Skeletal muscle tissue (tissue), 4 donors: ENCODE data around the gene GCSAML. TPM values are rescaled to one million over a fixed set of nuclear protein-coding genes. Genes with fewer than 3 reads are reported as not detected.
"Not testable (repeated sequence)": the region's sequence is repeated elsewhere in the genome, so short reads cannot be mapped to it uniquely, and the experiment has no call there.

Experiments
- H3K27ac ChIP-seq: one replicate; pipeline ENCODE4 v1.7.0; 2013; ENCODE audit warnings: mild to moderate bottlenecking, low read depth, low read length, inconsistent platforms
- H3K27me3 ChIP-seq, 3 donors: one replicate each; pipeline ENCODE4 v1.7.0; 2013; ENCODE audit warnings: low read length in 3 of 3; ENCODE audit not compliant: control insufficient read depth in 3 of 3, insufficient read depth in 3 of 3
- H3K36me3 ChIP-seq, 3 donors: one replicate each; pipeline ENCODE4 v1.7.0; 2013; ENCODE audit warnings: low read length in 3 of 3; ENCODE audit not compliant: control insufficient read depth in 3 of 3, insufficient read depth in 3 of 3
- H3K4me1 ChIP-seq, 3 donors: one replicate each; pipeline ENCODE4 v1.7.0; 2013; ENCODE audit warnings: low read length in 3 of 3, mild to moderate bottlenecking in 3 of 3; ENCODE audit not compliant: control insufficient read depth in 3 of 3, insufficient read depth in 3 of 3
- H3K4me3 ChIP-seq, 3 donors: one replicate each; pipeline ENCODE4 v1.7.0; 2013; ENCODE audit warnings: low read length in 3 of 3
- H3K9ac ChIP-seq, 3 donors: one replicate each; pipeline ENCODE4 v1.7.0; 2013; ENCODE audit warnings: low read length in 3 of 3, mild to moderate bottlenecking in 3 of 3, moderate library complexity in 2 of 3, low read depth in 1 of 3
- H3K9me3 ChIP-seq, 3 donors: one replicate each; pipeline ENCODE4 v1.7.0; 2013; ENCODE audit warnings: low read length in 3 of 3; ENCODE audit not compliant: control insufficient read depth in 3 of 3
- total RNA-seq: library from RNA; depleted of rRNA; stranded (reverse); fragments of >200 nt; gene quantifications from one replicate; pipeline ENCODE4 v1.2.3, GENCODE V29; 2014
- donor health status: Osteomylitis.

The GCSAML gene
- total RNA-seq: 0.52 TPM

DNA sequence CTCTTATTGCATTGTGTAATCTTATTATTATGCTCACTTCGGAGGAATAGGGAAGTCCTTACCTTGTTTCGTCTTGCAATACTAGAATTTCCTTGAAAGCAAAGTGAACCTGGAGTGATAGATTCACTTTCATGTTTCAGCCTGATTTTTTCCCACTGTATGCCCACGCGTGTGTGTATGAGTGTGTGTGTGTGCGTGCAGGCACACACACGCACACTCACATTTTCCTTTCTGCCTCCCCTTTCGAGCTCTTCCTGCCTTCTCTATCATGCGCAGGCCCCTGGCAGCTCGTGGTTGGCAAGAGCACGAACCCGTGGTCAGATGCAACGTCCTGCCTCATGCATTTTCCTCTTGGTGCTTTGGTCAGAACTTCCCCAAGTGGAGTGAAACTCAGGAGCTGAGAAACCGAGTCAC is at the start of gene GCSAML:
Gene GCSAML (plus strand): TSS at position 366 of the 414 bp plus-strand sequence. CDS start 58 bp downstream, outside the sequence.
- peaks cover 0 to 4% (median 0%) of the 10 kb centered on the region in 3 donors for H3K9me3 ChIP-seq
- no peak within 1 kb of the TSS for H3K4me3 ChIP-seq
- no peaks in the 10 kb centered on the region for H3K36me3 ChIP-seq
- no peak within 1 kb of the TSS for H3K27ac ChIP-seq
- H3K9ac ChIP-seq: no peak within 1 kb of the TSS
- peaks cover 0 to 3% (median 0%) of the 10 kb centered on the region in 3 donors for H3K27me3 ChIP-seq
- no peaks in the 10 kb centered on the region for H3K4me1 ChIP-seq

DNA sequence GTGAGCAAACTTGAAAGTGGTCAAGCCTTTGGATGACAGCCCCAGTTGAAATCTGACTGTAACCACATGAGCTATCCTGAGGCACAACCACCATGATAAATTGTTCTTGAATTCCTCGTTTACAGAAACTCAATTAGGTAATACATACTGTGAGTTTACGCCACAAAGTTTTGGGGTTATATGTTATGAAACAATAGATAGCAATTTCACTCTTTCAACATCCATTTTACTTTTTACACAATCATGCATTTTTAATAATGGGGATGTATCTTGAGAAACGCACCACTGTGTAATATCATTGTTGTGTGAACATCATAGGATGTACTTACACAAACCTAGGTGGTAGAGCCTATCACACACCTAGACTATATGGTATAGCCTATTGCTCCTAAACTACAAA is 48.1 kb upstream of the GCSAML start:
- Histone ChIP-seq H3K27me3 (no peaks in the 10 kb centered on the region), H3K4me3 (no peak overlapping the region), H3K9ac (no peak overlapping the region), H3K9me3 (no peaks in the 10 kb centered on the region), H3K27ac (no peak overlapping the region), H3K36me3 (no peaks in the 10 kb centered on the region), H3K4me1 (no peaks in the 10 kb centered on the region)

GRCh38 chr1:247506831-247507230 is 42.1 kb upstream of the GCSAML start:
- Histone ChIP-seq H3K4me1 (no peaks in the 10 kb centered on the region), H3K4me3 (no peak overlapping the region), H3K9me3 (no peaks in the 10 kb centered on the region), H3K36me3 (no peaks in the 10 kb centered on the region), H3K27ac (no peak overlapping the region), H3K27me3 (no peaks in the 10 kb centered on the region), H3K9ac (no peak overlapping the region)

GRCh38 chr1:247517795-247518612 is 30.9 kb upstream of the GCSAML start:
- H3K9ac ChIP-seq: no peak overlapping the region
- no peaks in the 10 kb centered on the region for H3K4me1 ChIP-seq
- no peak overlapping the region for H3K4me3 ChIP-seq
- no peak overlapping the region for H3K27ac ChIP-seq
- peaks cover 0 to 2% (median 0%) of the 10 kb centered on the region in 3 donors for H3K9me3 ChIP-seq
- peaks cover 0 to 8% (median 2%) of the 10 kb centered on the region in 3 donors for H3K27me3 ChIP-seq
- no peaks in the 10 kb centered on the region for H3K36me3 ChIP-seq

- Histone ChIP-seq H3K36me3 (no peaks in the 10 kb centered on the region), H3K9ac (no peak overlapping the region), H3K4me1 (no peaks in the 10 kb centered on the region), H3K9me3 (peaks cover 0 to 2% (median 0%) of the 10 kb centered on the region in 3 donors), H3K27ac (no peak overlapping the region), H3K4me3 (no peak overlapping the region), H3K27me3 (peaks cover 0 to 8% (median 2%) of the 10 kb centered on the region in 3 donors)
Observed at GRCh38 chr1:247518613-247518891, 30.4 kb upstream of the GCSAML start.

DNA sequence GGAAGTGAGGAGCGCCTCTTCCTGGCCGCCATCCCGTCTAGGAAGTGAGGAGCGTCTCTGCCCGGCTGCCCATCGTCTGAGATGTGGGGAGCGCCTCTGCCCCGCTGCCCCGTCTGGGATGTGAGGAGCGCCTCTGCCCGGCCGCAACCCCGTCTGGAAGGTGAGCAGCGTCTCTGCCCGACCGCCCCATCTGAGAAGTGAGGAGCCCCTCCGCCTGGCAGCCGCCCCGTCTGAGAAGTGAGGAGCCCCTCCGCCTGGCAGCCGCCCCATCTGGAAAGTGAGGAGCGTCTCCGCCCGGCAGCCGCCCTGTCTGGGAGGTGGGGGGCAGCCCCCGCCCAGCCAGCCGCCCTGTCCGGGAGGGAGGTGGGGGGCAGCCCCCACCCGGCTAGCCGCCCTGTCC is 27.0 kb upstream of the GCSAML start:
- H3K9ac ChIP-seq, H3K27me3 ChIP-seq, H3K36me3 ChIP-seq, H3K4me3 ChIP-seq, H3K27ac ChIP-seq, H3K9me3 ChIP-seq, H3K4me1 ChIP-seq: not testable (repeated sequence)

DNA sequence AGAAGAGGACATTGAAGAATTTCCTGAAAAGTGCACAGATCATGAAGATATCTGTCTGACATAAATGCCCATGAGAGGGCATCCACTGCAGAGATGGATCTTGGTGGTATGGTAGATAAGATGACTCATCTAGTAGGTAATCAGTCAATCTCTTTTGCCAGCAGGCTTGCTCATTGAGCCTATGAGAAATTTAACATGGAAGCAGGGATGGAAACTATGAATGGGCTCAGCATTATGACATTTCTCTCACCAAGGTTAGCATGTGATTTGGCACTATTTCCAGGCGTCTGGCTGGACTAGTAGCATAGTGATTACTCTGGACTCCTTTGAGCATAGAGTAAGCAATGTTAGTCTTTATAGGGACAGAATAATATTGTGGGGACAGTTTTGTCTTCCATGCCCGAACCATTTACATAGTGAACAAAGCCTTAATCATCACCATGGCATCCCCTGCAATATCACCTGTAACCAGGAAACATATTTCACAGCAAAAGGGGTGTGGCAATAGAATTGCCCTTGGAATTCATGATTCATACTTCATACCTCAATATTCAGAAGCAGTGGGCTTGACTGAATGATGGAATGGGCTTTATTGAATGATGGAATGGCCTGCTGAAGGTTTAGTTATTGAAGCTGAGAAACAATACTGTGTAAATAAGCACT is 20.0 kb upstream of the GCSAML start:
- Histone ChIP-seq H3K27ac (no peak overlapping the region), H3K4me1 (no peaks in the 10 kb centered on the region), H3K27me3 (no peaks in the 10 kb centered on the region), H3K4me3 (no peak overlapping the region), H3K9me3 (no peaks in the 10 kb centered on the region), H3K36me3 (no peaks in the 10 kb centered on the region), H3K9ac (no peak overlapping the region)

DNA sequence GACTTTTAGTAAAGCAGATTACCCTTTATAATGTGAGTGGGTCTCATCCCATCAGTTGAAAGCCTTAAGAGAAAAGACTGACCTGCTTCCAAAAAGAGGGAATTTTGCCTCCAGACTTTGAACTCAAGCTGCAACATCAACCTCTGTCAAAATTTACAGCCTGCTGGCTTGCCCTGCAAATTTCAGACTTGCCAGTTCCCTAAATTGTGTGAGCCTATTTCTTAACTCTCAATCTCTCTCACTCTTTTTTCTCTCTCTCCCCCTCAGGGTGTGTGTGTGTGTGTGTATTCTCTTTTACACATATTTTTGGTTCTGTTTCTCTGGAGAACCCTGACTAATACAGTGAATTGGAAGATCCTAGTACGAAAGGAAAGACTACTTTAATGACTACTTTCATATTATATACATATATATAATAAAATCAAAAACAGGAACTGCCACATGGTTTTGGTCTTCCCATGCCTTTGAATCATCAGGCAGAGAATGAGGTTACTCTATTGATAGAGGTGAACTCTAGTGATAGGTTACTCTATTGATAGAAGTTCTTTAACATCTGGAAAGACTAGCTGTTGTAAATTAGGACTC is 19.1 kb upstream of the GCSAML start:
- Histone ChIP-seq H3K9ac (no peak overlapping the region), H3K9me3 (no peaks in the 10 kb centered on the region), H3K27ac (no peak overlapping the region), H3K27me3 (no peaks in the 10 kb centered on the region), H3K4me1 (no peaks in the 10 kb centered on the region), H3K4me3 (no peak overlapping the region), H3K36me3 (no peaks in the 10 kb centered on the region)

DNA sequence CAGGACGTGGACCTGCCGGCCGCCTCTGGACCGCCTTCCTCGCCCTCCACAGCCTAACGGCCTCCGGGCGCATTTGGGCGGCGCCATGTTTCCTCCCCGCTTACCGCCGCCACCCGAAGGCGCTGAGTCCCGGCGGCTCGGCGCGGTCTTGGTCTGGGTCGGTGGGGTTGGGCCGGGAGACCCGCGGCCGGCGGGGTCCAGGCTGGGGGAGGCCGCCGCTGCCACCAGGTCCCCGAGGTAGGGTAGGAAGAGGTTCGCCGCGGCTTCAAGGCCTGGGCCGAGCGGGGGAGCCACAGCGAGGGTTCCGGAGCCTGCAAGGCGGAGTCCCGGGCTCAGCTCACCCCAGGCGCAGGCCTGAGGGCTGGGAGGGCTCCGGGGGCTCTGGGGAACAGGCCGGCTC is 18.1 kb upstream of the GCSAML start:
- Histone ChIP-seq H3K36me3 (no peaks in the 10 kb centered on the region), H3K27me3 (no peaks in the 10 kb centered on the region), H3K4me3 (no peak overlapping the region), H3K9ac (no peak overlapping the region), H3K27ac (no peak overlapping the region), H3K4me1 (no peaks in the 10 kb centered on the region), H3K9me3 (no peaks in the 10 kb centered on the region)

- H3K36me3 ChIP-seq: no peaks in the 10 kb centered on the region
- no peaks in the 10 kb centered on the region for H3K27me3 ChIP-seq
- H3K9me3 ChIP-seq: no peaks in the 10 kb centered on the region
- no peak overlapping the region for H3K4me3 ChIP-seq
- no peak overlapping the region for H3K27ac ChIP-seq
- no peaks in the 10 kb centered on the region for H3K4me1 ChIP-seq
- H3K9ac ChIP-seq: no peak overlapping the region
Observed at GRCh38 chr1:247531937-247532336, 17.0 kb upstream of the GCSAML start.
